Gastrocnemius medialis (tissue), 4 donors: Measurements from ENCODE around the gene PHC2.

ENCODE experiments used
- CTCF ChIP-seq, 5 experiments: fragments of 450-650 bp in 3 of 5; fragments of 200-600 bp in 2 of 5; sonication (generic) in 2 of 5; IDR thresholded peaks in 4 of 5; conservative IDR thresholded peaks in 1 of 5; 1 replicate in 4 of 5; 2 replicates in 1 of 5; pipeline ENCODE4 v1.5.1; 2016 to 2019; ENCODE audit warnings: antibody characterized with exemption in 5 of 5, mild to moderate bottlenecking in 3 of 5, moderate library complexity in 3 of 5
- POLR2A ChIP-seq, 2 donors: fragments of 450-650 bp; IDR thresholded peaks; one replicate each; pipeline ENCODE4 v1.6.1; 2017; ENCODE audit warnings: antibody characterized with exemption in 2 of 2, mild to moderate bottlenecking in 2 of 2, moderate library complexity in 2 of 2

- TF ChIP-seq CTCF (IDR thresholded peaks at IDR 0.05 in 4 of 5, conservative IDR thresholded peaks at IDR 0.05 in 1 of 5): peak in 2 of 5 experiments; percentile 4 to 23
- TF ChIP-seq POLR2A (IDR thresholded peaks at IDR 0.05): peak; percentile 53 to 90
These were observed 88.7 kb downstream of the PHC2 start for GRCh38 chr1:33342041-33342723.
